SK-N-SH (cell line): ENCODE data around the gene MEI1. TPM values are rescaled to one million over a fixed set of nuclear protein-coding genes. Genes with fewer than 3 reads are reported as not detected.

Experiments
- CTCF ChIA-PET: fragments of 300-600, 350-600 bp; formaldehyde crosslinking; extraction: SDS; loops from one replicate; lab custom pipeline; 2021; lab: Yijun Ruan, JAX
- POLR2A ChIA-PET: fragments of 350-600 bp; sonication (Branson Sonifier 250); formaldehyde crosslinking; extraction: SDS; loops from one replicate; lab custom pipeline; 2020; ENCODE audit warnings: antibody characterized with exemption, inconsistent platforms; lab: Yijun Ruan, JAX
- DNase-seq: peaks from one replicate; pipeline ENCODE4 v3.0.0; 2012
- H2AFZ ChIP-seq: fragments of 200-600 bp; sonication (generic); 2 replicates; pipeline ENCODE4 v1.8.1; 2016; ENCODE audit warnings: antibody characterized with exemption, mild to moderate bottlenecking, low read depth
- H3F3A ChIP-seq: fragments of 200-600 bp; sonication (generic); replicated peaks from 2 replicates; pipeline ENCODE3; 2016; ENCODE audit warnings: antibody characterized with exemption, mild to moderate bottlenecking; ENCODE audit not compliant: insufficient read depth
- H3K27ac ChIP-seq, 2 experiments: fragments of 200-500 bp in 1 of 2; fragments of 200-600 bp in 1 of 2; sonication (Bioruptor generic) in 1 of 2; sonication (generic), shearing (Covaris generic) in 1 of 2; 2 replicates each; pipeline versions ENCODE4 v1.5.1 to v1.6.1; 2014 to 2016; ENCODE audit warnings: low read depth in 2 of 2, inconsistent platforms in 1 of 2, low read length in 1 of 2, mild to moderate bottlenecking in 1 of 2, mixed read lengths in 1 of 2
- H3K27me3 ChIP-seq: fragments of 200-600 bp; sonication (generic), shearing (Covaris generic); 2 replicates; pipeline ENCODE4 v1.6.1; 2016; ENCODE audit warnings: mixed run types; ENCODE audit not compliant: insufficient read depth
- H3K36me3 ChIP-seq, 2 experiments: fragments of 200-500 bp in 1 of 2; fragments of 200-600 bp in 1 of 2; sonication (Bioruptor generic) in 1 of 2; sonication (generic) in 1 of 2; replicated peaks in 1 of 2; 2 replicates each; pipeline versions ENCODE3 to v1.5.1; 2014 to 2016; ENCODE audit warnings: low read length in 1 of 2, mild to moderate bottlenecking in 1 of 2; ENCODE audit not compliant: insufficient read depth in 2 of 2, control insufficient read depth in 1 of 2
- H3K4me1 ChIP-seq, 2 experiments: fragments of 200-500 bp in 1 of 2; fragments of 200-600 bp in 1 of 2; sonication (Bioruptor generic) in 1 of 2; sonication (generic), shearing (Covaris generic) in 1 of 2; 2 replicates each; pipeline versions ENCODE4 v1.5.1 to v1.6.1; 2014 to 2016; ENCODE audit warnings: low read depth in 1 of 2, low read length in 1 of 2, mixed run types in 1 of 2; ENCODE audit not compliant: insufficient read depth in 2 of 2, control insufficient read depth in 1 of 2
- H3K4me2 ChIP-seq: fragments of 200-600 bp; sonication (generic), shearing (Covaris generic); 2 replicates; pipeline ENCODE4 v1.6.1; 2017; ENCODE audit warnings: mixed run types
- H3K4me3 ChIP-seq, 2 experiments: fragments of 200-500 bp in 1 of 2; fragments of 200-600 bp in 1 of 2; sonication (Bioruptor generic) in 1 of 2; sonication (generic), shearing (Covaris generic) in 1 of 2; 2 replicates each; pipeline versions ENCODE4 v1.5.1 to v1.8.1; 2014 to 2016; ENCODE audit warnings: low read depth in 2 of 2, inconsistent platforms in 1 of 2, low read length in 1 of 2, mild to moderate bottlenecking in 1 of 2, mixed read lengths in 1 of 2, moderate library complexity in 1 of 2
- H3K79me2 ChIP-seq: fragments of 200-600 bp; sonication (generic); 2 replicates; pipeline ENCODE4 v1.8.1; 2017; ENCODE audit warnings: mild to moderate bottlenecking; ENCODE audit not compliant: insufficient read depth
- H3K9ac ChIP-seq: fragments of 200-600 bp; sonication (generic); 2 replicates; pipeline ENCODE4 v1.6.1; 2017; ENCODE audit warnings: mixed run types
- H3K9me2 ChIP-seq: fragments of 200-600 bp; sonication (generic); 2 replicates; pipeline ENCODE4 v1.6.1; 2017; ENCODE audit warnings: mixed run types
- H3K9me3 ChIP-seq: fragments of 200-600 bp; sonication (generic); 2 replicates; pipeline ENCODE4 v1.6.1; 2017; ENCODE audit warnings: mixed run types, mild to moderate bottlenecking, moderate library complexity
- H4K20me1 ChIP-seq: fragments of 200-600 bp; sonication (generic); 2 replicates; pipeline ENCODE4 v1.6.1; 2017; ENCODE audit warnings: mild to moderate bottlenecking, mixed run types; ENCODE audit not compliant: insufficient read depth
- CTCF ChIP-seq: fragments of 200-600 bp; sonication (generic); IDR thresholded peaks from 2 replicates; pipeline ENCODE4 v1.6.1; 2017; ENCODE audit warnings: antibody characterized with exemption, mild to moderate bottlenecking, moderate library complexity
- GATA2 ChIP-seq: sonication (generic); formaldehyde crosslinking; IDR thresholded peaks from 2 replicates; pipeline ENCODE4 v1.5.0; 2020; ENCODE audit warnings: mild to moderate bottlenecking, missing genetic modification reagents
- MAX ChIP-seq: IDR thresholded peaks from 2 replicates; pipeline ENCODE4 v1.4.0; 2012; ENCODE audit warnings: low read depth
- MEF2A ChIP-seq: IDR thresholded peaks from 2 replicates; pipeline ENCODE4 v1.4.0; 2012; ENCODE audit warnings: low read depth, borderline replicate concordance
- NRF1 ChIP-seq: IDR thresholded peaks from 2 replicates; pipeline ENCODE4 v1.6.1; 2012; ENCODE audit warnings: low read depth, mild to moderate bottlenecking, low read length
- PBX3 ChIP-seq: IDR thresholded peaks from 2 replicates; pipeline ENCODE4; 2012
- POLR2AphosphoS5 ChIP-seq: IDR thresholded peaks from 2 replicates; pipeline ENCODE4 v1.6.1; 2012; ENCODE audit warnings: low read depth, low read length
- RAD21 ChIP-seq: IDR thresholded peaks from 2 replicates; pipeline ENCODE4 v1.6.1; 2012; ENCODE audit warnings: mild to moderate bottlenecking, low read length
- REST ChIP-seq: IDR thresholded peaks from 2 replicates; pipeline ENCODE4 v1.6.1; 2012; ENCODE audit warnings: mild to moderate bottlenecking, low read depth, low read length, moderate library complexity
- RXRA ChIP-seq: IDR thresholded peaks from 2 replicates; pipeline ENCODE4 v1.4.0; 2012; ENCODE audit warnings: low read depth, mild to moderate bottlenecking, borderline replicate concordance
- SIN3A ChIP-seq: IDR thresholded peaks from 2 replicates; pipeline ENCODE4 v1.6.1; 2012; ENCODE audit warnings: low read depth, mild to moderate bottlenecking, low read length, moderate library complexity, borderline replicate concordance
- SMC3 ChIP-seq: IDR thresholded peaks from 2 replicates; pipeline ENCODE4 v1.6.1; 2012; ENCODE audit warnings: low read depth, low read length, improper control_type of control experiment
- TAF1 ChIP-seq: IDR thresholded peaks from 2 replicates; pipeline ENCODE4 v1.6.1; 2012; ENCODE audit warnings: low read depth, mild to moderate bottlenecking, low read length, moderate library complexity, borderline replicate concordance
- TCF12 ChIP-seq: IDR thresholded peaks from 2 replicates; pipeline ENCODE4 v1.4.0; 2012
- TEAD4 ChIP-seq: IDR thresholded peaks from 2 replicates; pipeline ENCODE4 v1.4.0; 2012; ENCODE audit warnings: mild to moderate bottlenecking, borderline replicate concordance; ENCODE audit not compliant: insufficient read depth
- USF1 ChIP-seq: IDR thresholded peaks from 2 replicates; pipeline ENCODE4 v1.4.0; 2012; ENCODE audit warnings: low read depth, borderline replicate concordance
- YY1 ChIP-seq: IDR thresholded peaks from 2 replicates; pipeline ENCODE4 v1.4.0; 2012; ENCODE audit warnings: low read depth, mild to moderate bottlenecking
- ZBTB33 ChIP-seq: IDR thresholded peaks from 2 replicates; pipeline ENCODE4 v1.4.0; 2012; ENCODE audit warnings: low read depth, borderline replicate concordance
- WGBS: methylation state at CpG from one replicate; pipeline ENCODE4 v1.1.6; 2017; ENCODE audit warnings: low lambda C conversion rate; 5-methylcytosine and 5-hydroxymethylcytosine counted together
- polyA plus RNA-seq, 3 experiments: library from polyadenylated mRNA; depleted of rRNA; stranded (reverse); fragments of >200 nt; gene quantifications; 2 replicates each; pipeline ENCODE4 v1.2.3, GENCODE V29; 2012

MEI1 gene
- polyA plus RNA-seq, 1 of the 3 experiments (the other 2 are of a cell fraction), result not detected

- ChIA-PET POLR2A (no interaction called here), CTCF (interaction anchor here (2.4 to 3.3 kb wide), 2 partner anchors 115 to 128 kb away, joined by 8 to 18 read pairs; no protein-coding TSS in a partner anchor)
- Histone ChIP-seq H3K9me2 (no peaks in the 10 kb centered on the region), H4K20me1 (no peaks in the 10 kb centered on the region), H3K36me3 (no peaks in the 10 kb centered on the region), H3K27ac (no peak overlapping the region), H3K9me3 (no peaks in the 10 kb centered on the region), H2AFZ (no peak overlapping the region), H3K9ac (no peak overlapping the region), H3K4me1 (no peaks in the 10 kb centered on the region; a peak in 1 of 4 replicates), H3F3A (no peaks in the 10 kb centered on the region), H3K27me3 (no peaks in the 10 kb centered on the region), H3K4me3 (no peak overlapping the region), H3K79me2 (no peaks in the 10 kb centered on the region), H3K4me2 (no peak overlapping the region)
- WGBS, result 73% methylated on average over 7 of the region's 7 CpGs
- DNase-seq, result no peak
- TF ChIP-seq USF1 (no peak), YY1 (no peak), REST (no peak), SMC3 (no peak), TEAD4 (no peak), RAD21 (no peak), RXRA (no peak), MEF2A (no peak), SIN3A (no peak), GATA2 (CRISPR knock-in tag) (no peak)
These were observed 126.1 kb downstream of the MEI1 start for GRCh38 chr22:41825376-41825775.

- Histone ChIP-seq H3K9ac (no peak overlapping the region), H3K9me3 (no peaks in the 10 kb centered on the region), H3K36me3 (no peaks in the 10 kb centered on the region), H3K4me1 (no peaks in the 10 kb centered on the region; a peak in 1 of 4 replicates), H3K9me2 (no peaks in the 10 kb centered on the region), H3K4me3 (no peak overlapping the region), H3K27ac (no peak overlapping the region), H3K27me3 (no peaks in the 10 kb centered on the region), H2AFZ (no peak overlapping the region), H3K79me2 (no peaks in the 10 kb centered on the region), H3F3A (no peaks in the 10 kb centered on the region), H3K4me2 (no peak overlapping the region), H4K20me1 (no peaks in the 10 kb centered on the region)
- CTCF ChIA-PET, result interaction anchor here (2.4 to 3.3 kb wide), 2 partner anchors 115 to 129 kb away, joined by 8 to 18 read pairs; no protein-coding TSS in a partner anchor
- no peak for DNase-seq
- no CpG with 5 or more reads among the region's 3 CpGs for WGBS
- TF ChIP-seq RXRA, result no peak
- no peak for TF ChIP-seq PBX3
- no peak for TF ChIP-seq RAD21
- no peak for TF ChIP-seq NRF1
- TF ChIP-seq TEAD4, result no peak
- TF ChIP-seq ZBTB33, result no peak
- TF ChIP-seq TAF1, result no peak
- TF ChIP-seq CTCF, result no peak
- TF ChIP-seq MAX, result no peak
- TF ChIP-seq TCF12, result no peak
- no peak for TF ChIP-seq POLR2AphosphoS5
- POLR2A ChIA-PET, result no interaction called here
These were observed 126.7 kb downstream of the MEI1 start for GRCh38 chr22:41826021-41826420.
